GM13977 (cell line): ENCODE data around the gene PTTG1IP.

Experiments used
- DNase-seq: peaks from one replicate; pipeline ENCODE4 v3.0.0; 2012; ENCODE audit warnings: low spot score
- in situ Hi-C: fragments of 300-500 bp; cut with MboI; formaldehyde crosslinking; loops from one replicate; pipeline ENCODE4 v1.12.0; 2022; ENCODE audit warnings: low sequenced_read_pairs, low pct_unique_long_range_greater_than_20kb, mixed read lengths, inconsistent platforms; ENCODE audit not compliant: unreplicated experiment
- TF ChIP-seq, protein P1 (sequence below): IDR thresholded peaks from 2 replicates; pipeline ENCODE4 v1.5.1; 2012; ENCODE audit warnings: mild to moderate bottlenecking, control low read depth; ENCODE audit not compliant: insufficient read depth; ENCODE audit errors: extremely low read depth, missing control alignments

The PTTG1IP gene

DNA sequence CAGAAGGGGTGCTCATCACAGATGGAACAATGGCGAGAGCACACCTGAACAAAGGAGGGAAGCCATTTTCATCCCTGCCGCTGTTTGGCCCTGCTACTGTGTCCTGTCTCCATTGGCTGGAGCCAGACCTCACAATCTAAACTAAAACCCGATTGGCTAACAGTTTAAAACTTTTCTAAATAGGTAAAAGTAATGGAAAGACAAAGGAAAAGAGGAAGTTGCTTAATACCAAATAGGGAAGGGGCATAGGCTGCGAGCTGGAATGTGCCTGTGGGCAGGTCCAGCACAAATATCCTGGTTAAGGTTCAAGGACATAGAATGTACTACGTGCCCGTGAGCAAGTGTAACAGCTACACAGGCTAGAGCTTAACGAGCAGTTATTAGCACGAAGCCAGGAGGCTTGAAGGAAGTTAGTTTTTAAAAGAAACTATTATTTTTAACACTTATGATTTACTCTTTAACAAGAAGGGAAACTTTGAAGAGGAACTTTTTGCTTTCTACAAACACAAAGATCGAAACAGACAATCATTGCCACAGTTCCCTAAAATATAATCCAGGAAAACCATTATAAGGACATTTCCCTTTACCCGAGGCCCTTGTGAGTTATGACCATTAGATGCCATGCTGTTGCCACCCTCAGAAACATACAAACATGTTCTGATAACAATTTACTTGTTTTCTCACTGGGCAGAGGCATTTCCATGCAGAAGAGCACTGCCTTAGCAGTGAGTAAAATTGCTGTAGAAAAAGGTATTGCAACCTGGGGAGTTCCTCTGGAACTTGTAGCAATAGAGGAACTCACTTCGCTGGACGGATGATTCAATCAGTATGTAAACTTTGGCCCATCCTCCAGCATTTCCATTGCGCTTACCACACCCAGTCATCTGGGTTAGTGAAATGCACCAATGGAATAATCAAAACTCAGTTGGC, 4.8 kb upstream of the PTTG1IP start:
- in situ Hi-C loops, result no loop called here
- TF ChIP-seq, protein P1, sequence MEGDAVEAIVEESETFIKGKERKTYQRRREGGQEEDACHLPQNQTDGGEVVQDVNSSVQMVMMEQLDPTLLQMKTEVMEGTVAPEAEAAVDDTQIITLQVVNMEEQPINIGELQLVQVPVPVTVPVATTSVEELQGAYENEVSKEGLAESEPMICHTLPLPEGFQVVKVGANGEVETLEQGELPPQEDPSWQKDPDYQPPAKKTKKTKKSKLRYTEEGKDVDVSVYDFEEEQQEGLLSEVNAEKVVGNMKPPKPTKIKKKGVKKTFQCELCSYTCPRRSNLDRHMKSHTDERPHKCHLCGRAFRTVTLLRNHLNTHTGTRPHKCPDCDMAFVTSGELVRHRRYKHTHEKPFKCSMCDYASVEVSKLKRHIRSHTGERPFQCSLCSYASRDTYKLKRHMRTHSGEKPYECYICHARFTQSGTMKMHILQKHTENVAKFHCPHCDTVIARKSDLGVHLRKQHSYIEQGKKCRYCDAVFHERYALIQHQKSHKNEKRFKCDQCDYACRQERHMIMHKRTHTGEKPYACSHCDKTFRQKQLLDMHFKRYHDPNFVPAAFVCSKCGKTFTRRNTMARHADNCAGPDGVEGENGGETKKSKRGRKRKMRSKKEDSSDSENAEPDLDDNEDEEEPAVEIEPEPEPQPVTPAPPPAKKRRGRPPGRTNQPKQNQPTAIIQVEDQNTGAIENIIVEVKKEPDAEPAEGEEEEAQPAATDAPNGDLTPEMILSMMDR, result no peak
- DNase-seq, result no peak

DNA sequence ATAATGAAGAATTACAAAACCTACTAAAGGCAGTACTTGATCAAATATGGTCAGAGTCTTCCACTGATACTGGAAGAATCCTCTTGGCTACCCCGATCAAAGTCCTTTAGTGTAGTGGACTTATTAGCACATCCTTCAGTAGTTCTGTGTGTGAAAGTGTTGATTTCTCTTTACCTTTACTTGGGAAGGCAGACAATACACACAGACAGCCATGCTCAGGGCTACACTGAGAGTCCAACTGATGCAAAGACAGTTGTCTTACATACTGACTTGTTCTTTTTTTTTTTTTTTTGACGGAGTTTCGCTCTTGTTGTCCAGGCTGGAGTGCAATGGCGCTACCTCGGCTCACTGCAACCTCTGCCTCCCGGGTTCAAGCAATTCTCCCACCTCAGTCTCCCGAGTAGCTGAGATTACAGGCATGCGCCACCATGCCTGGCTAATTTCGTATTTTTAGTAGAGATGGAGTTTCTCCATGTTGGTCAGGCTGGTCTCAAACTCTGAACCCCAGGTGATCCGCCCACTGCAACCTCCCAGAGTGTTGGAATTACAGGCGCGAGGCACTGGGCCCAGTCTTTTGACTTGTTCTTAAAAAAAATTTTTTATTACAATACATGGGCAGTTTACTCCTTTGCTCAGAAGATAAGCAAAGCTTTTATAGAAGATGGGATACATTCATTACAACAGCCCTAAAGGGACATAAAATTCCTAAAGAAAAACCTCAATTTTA, 3.5 kb upstream of the PTTG1IP start:
- TF ChIP-seq, protein P1, result no peak
- DNase-seq, result no peak
- in situ Hi-C loops, result no loop called here

DNA sequence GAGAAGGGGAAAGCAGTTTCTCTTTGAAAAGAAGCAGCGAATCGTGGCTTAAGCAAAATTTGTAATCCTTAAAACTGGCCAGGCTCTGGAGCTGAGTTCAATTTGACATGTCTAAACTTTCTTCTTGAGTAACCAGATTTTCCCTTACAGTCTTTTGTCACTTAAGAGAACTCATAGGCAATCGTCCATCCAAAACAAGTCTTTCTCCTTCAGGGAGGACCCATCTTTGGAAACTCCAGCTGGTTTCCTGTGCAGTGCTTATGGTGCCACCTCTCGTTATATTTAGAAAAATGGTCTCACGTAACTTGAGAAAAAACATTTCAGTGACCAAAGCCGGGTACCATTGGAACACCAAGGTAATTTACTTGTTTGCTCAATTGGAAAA, 1.8 kb upstream of the PTTG1IP start:
- DNase-seq, result no peak
- TF ChIP-seq, protein P1, result peak; percentile 16
- in situ Hi-C loops, result no loop called here

DNA sequence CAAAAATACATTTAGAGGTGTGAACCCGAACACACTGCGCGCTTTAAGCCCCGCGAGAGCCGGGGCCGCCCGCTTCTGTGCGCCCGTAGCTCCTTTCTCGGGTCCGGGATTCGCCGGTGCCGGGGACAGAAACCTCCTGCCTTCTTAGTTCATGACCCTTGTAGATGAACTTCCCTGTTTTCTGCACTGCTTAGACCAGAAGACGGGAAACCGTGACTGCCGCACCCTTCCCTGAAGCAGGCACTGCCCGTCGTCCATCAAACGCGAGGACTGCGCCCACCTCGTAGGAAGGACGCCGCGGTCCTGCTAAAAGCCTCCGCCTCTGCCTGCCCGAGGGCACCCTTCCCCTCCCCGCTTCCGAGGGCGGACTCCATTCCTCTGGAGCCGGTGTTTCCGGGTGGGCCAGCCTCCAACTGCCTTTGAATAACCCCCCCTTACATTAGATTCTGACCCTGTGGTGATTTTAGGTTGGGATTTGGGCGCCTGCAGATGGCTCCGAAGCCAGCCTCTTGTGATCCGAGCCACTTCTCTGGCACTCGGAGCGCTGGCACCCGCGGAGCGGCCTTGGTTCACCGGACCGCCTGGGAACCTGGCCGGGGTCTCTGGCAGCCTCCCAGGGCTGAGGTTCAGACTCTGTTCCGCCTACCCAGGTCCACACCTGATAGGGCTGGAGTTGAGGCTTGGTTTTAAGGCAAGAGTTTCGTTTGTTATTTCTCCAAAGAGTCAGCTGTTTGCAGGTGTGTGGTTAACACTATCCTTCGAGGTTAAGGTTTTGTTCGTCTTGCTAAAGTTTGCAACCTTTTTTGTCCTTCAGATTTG, 1.2 kb upstream of the PTTG1IP start:
- peak; percentile 52 for DNase-seq
- in situ Hi-C loops, result no loop called here
- TF ChIP-seq, protein P1, result no peak

DNA sequence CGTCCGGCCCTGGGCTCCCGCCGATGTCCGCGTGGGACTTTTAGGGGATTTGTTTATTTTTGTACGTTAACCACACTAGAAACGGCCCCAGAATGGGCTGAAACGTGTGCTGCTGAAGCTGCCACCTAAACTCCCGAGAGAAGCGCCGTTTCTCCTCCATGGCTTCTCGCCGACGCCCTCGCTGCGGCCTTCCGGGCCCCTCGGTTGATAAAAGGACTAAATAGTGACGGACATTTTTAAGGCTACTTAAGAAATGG, 678 bp upstream of the PTTG1IP start:
- in situ Hi-C loops, result no loop called here
- TF ChIP-seq, protein P1, result no peak
- DNase-seq, result no peak

DNA sequence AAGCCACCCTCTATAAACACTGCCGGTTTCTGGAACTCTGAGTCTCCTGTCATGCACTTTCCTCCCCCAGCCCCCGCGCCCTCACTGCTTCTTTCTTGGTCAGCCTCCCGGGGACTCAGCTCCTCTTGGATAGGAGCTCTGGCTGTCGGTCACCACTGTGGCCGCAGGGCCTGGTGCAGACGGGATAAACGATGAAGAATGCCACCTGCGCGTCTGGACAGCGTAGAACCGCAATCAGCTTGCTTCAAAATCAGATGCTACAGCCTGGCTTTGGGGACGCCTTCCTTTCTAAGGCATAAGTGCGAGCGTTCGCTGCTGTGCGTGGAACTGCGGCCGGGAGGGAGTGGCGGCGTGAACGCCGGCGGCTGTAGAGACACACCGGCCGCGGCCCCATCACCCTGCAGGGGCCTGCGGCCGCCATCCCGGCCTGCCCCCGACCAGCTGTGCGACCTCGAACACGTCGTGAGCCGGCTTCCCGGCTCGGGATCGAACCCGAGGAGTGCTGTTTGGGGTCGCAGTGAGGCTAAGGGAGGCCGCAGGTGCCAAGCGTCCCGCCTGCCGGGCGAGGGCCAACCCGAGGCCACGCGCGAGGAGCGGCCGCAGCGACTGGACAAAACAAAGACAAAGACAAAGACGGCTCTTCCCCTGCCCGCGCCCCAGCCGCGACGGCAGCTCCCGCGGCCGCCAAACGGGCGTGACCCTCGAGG, 688 bp downstream of the PTTG1IP start:
- in situ Hi-C loops, result no loop called here
- peak; percentile 50 for DNase-seq
- TF ChIP-seq, protein P1, result no peak
